CD4-positive, alpha-beta memory T cell (primary cell): Measurements from ENCODE around the gene GPR135. TPM values are rescaled to one million over a fixed set of nuclear protein-coding genes. Genes with fewer than 3 reads are reported as not detected.

ENCODE experiments used
- CTCF ChIA-PET: fragments of 350-600 bp; sonication (Branson Sonifier 250); formaldehyde crosslinking; loops from one replicate; lab custom pipeline; 2021; ENCODE audit warnings: inconsistent platforms; ENCODE audit not compliant: partially characterized antibody; lab: Charles Lee
- POLR2A ChIA-PET: fragments of 350-600 bp; sonication (Branson Sonifier 250); formaldehyde crosslinking; loops from one replicate; lab custom pipeline; 2021; ENCODE audit not compliant: partially characterized antibody; lab: Charles Lee
- DNase-seq, 5 donors: peaks; one replicate each; pipeline versions ENCODE4 v3.0.0 to v3.0.0-alpha.2; 2020 to 2022; ENCODE audit warnings: mixed read lengths in 1 of 5
- H3K27ac ChIP-seq: one replicate; pipeline ENCODE4 v1.7.0; 2013; ENCODE audit warnings: low read depth, low read length
- H3K27me3 ChIP-seq: 2 replicates; pipeline ENCODE4 v1.7.0; 2013; ENCODE audit warnings: mild to moderate bottlenecking, low read length, moderate library complexity; ENCODE audit not compliant: insufficient read depth
- H3K36me3 ChIP-seq: 2 replicates; pipeline ENCODE4 v1.7.0; 2013; ENCODE audit warnings: mild to moderate bottlenecking, low read length, moderate library complexity; ENCODE audit not compliant: insufficient read depth
- H3K4me1 ChIP-seq: 2 replicates; pipeline ENCODE4 v1.7.0; 2013; ENCODE audit warnings: mild to moderate bottlenecking, low read length, moderate library complexity; ENCODE audit not compliant: insufficient read depth
- H3K4me3 ChIP-seq, 2 donors: one replicate each; pipeline ENCODE4 v1.7.0; 2013; ENCODE audit warnings: low read length in 2 of 2, mild to moderate bottlenecking in 1 of 2
- H3K9me3 ChIP-seq, 2 donors: one replicate each; pipeline ENCODE4 v1.7.0; 2013; ENCODE audit warnings: low read length in 2 of 2, control low read depth in 1 of 2; ENCODE audit not compliant: control insufficient read depth in 1 of 2
- H3K27ac Mint-ChIP-seq, 7 donors: one replicate each; pipeline ENCODE4 v1.8.0; 2020 to 2021; ENCODE audit warnings: mixed read lengths in 7 of 7, mild to moderate bottlenecking in 6 of 7, inconsistent platforms in 3 of 7, moderate library complexity in 3 of 7
- H3K27me3 Mint-ChIP-seq, 2 donors: one replicate each; pipeline ENCODE4 v1.8.0; 2020 to 2021; ENCODE audit warnings: mixed read lengths in 2 of 2
- H3K36me3 Mint-ChIP-seq, 2 donors: one replicate each; pipeline ENCODE4 v1.8.0; 2020 to 2021; ENCODE audit warnings: mixed read lengths in 2 of 2, inconsistent platforms in 1 of 2, mild to moderate bottlenecking in 1 of 2
- H3K4me1 Mint-ChIP-seq, 4 donors: one replicate each; pipeline ENCODE4 v1.8.0; 2020 to 2021; ENCODE audit warnings: mixed read lengths in 4 of 4, mild to moderate bottlenecking in 1 of 4
- H3K4me3 Mint-ChIP-seq, 8 donors: one replicate each; pipeline ENCODE4 v1.8.0; 2020 to 2021; ENCODE audit warnings: mixed read lengths in 8 of 8, mild to moderate bottlenecking in 7 of 8, moderate library complexity in 6 of 8, inconsistent platforms in 3 of 8
- H3K9me3 Mint-ChIP-seq, 8 donors: one replicate each; pipeline ENCODE4 v1.8.0; 2020 to 2021; ENCODE audit warnings: mixed read lengths in 8 of 8, mild to moderate bottlenecking in 5 of 8, inconsistent platforms in 3 of 8, moderate library complexity in 1 of 8
- intact Hi-C: fragments of 100-400 bp; cut with micrococcal nuclease; formaldehyde crosslinking; loops from one replicate; pipeline ENCODE4 v1.15.1; 2023
- polyA plus RNA-seq, 2 donors: library from polyadenylated mRNA; unstranded; fragments of 300-500 nt; fragmentation: Illumina TruSeq; gene quantifications; one replicate each; pipeline ENCODE4 v1.2.3, GENCODE V29; 2021
- total RNA-seq, 2 experiments: library from RNA; stranded (reverse); gene quantifications; one replicate each; pipeline ENCODE4 v1.2.3, GENCODE V29; 2021

Gene GPR135
- total and polyA plus RNA-seq, 4 experiments from 2014 or later, result 0.24 to 2.3 (median 1.3) TPM

DNA sequence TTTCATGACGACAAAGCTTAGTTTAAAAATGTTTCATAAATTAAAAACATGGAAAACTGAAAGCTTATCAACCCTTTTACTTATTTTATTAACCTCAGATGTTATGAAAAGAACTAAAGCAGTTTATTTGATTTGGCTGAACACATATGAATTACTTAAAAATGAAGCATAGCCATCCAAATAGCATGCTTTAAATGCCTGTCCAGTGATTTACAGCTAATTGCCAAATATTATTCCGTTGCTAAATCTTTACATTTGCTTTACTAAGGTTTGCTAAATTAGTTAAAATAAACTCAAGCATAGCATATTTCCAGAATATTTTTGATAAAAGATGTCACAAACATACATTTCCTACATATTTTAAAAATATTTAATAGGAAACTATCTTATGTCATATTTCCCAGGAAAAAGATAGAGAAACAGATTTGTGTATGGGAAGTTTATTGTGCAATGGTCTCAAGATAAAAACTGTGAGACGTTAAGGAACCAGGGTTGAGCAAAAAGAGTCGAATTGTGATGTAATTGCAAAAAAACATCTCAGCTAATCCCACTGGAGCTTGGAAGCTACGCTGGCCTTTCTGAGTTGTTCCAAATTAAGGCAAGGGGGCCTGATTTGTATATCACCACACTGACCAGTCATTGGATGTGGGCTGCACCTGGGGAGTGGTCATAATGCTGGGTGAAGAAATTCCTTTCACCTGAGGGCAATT lies 25.8 kb downstream of the GPR135 start:
- ChIA-PET CTCF (interaction anchor here (1.2 to 3.0 kb wide), 3 partner anchors 310 to 314 kb away, joined by 5 to 11 read pairs (median 6); no protein-coding TSS in a partner anchor), POLR2A (no interaction called here)
- no peak overlapping the region for H3K27ac Mint-ChIP-seq
- DNase-seq, result no peak
- intact Hi-C loops, result no loop called here
- no peaks in the 10 kb centered on the region for H3K9me3 Mint-ChIP-seq
- Histone ChIP-seq H3K27ac (no peak overlapping the region), H3K4me3 (no peak overlapping the region), H3K4me1 (no peaks in the 10 kb centered on the region), H3K36me3 (no peaks in the 10 kb centered on the region), H3K9me3 (no peaks in the 10 kb centered on the region), H3K27me3 (no peaks in the 10 kb centered on the region)
- no peaks in the 10 kb centered on the region for H3K27me3 Mint-ChIP-seq
- H3K36me3 Mint-ChIP-seq, result no peaks in the 10 kb centered on the region
- no peak overlapping the region for H3K4me3 Mint-ChIP-seq
- peaks cover 0 to 2% (median 0%) of the 10 kb centered on the region in 4 donors for H3K4me1 Mint-ChIP-seq

DNA sequence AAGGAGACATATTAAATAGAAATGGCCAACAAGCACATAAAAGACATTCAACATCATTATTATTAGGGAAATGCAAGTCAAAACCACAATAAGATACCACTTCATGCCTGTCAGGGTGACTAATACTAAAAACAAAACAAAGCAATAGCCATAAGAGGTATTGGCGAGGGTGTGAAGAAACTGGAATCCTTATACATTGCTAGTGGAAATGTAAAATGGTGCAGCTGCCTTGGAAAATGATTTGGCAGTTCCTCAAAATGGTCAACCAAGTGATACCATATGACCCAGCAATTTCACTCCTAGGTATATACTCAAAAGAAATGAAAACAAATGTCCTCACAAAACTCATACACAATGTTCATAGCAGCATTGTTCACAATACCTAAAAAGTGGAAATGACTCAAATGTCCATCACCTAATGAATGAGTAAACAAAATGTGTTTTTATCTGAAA lies 27.0 kb downstream of the GPR135 start:
- H3K4me1 Mint-ChIP-seq, result no peaks in the 10 kb centered on the region
- Histone ChIP-seq H3K36me3 (no peaks in the 10 kb centered on the region), H3K4me1 (no peaks in the 10 kb centered on the region), H3K27me3 (no peaks in the 10 kb centered on the region), H3K27ac (no peak overlapping the region), H3K9me3 (no peaks in the 10 kb centered on the region), H3K4me3 (no peak overlapping the region)
- H3K36me3 Mint-ChIP-seq, result no peaks in the 10 kb centered on the region
- CTCF ChIA-PET, result interaction anchor here (1.2 kb wide), 1 partner anchor 311 kb away, joined by 5 read pairs; no protein-coding TSS in a partner anchor
- intact Hi-C loops, result no loop called here
- no peak for DNase-seq
- no peaks in the 10 kb centered on the region for H3K27me3 Mint-ChIP-seq
- no peaks in the 10 kb centered on the region for H3K9me3 Mint-ChIP-seq
- POLR2A ChIA-PET, result no interaction called here
- no peak overlapping the region for H3K4me3 Mint-ChIP-seq
- no peak overlapping the region for H3K27ac Mint-ChIP-seq

DNA sequence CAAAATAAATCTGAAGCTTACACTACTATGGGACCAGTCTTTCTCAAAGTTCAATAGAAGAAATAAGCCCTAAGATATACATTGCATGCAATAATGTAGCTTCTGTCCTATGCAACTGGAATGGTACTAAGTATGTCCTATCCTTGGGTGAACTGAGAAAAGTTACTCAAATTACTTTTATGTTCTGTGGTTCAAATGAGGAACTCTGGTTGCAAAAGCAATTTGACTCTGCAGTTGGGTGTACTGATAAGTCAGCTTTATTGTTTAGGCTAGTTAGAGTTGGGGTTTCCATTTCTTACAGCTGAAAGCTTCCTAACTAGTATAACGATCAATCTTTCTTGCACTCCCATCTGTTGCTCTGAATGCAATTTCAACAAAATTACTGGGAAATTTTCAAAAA lies 29.2 kb downstream of the GPR135 start:
- H3K4me1 ChIP-seq, result no peaks in the 10 kb centered on the region
- Mint-ChIP-seq H3K4me3 (no peak overlapping the region), H3K27me3 (no peaks in the 10 kb centered on the region), H3K4me1 (no peaks in the 10 kb centered on the region), H3K9me3 (no peaks in the 10 kb centered on the region), H3K36me3 (no peaks in the 10 kb centered on the region), H3K27ac (no peak overlapping the region)
- ChIA-PET CTCF (no interaction called here), POLR2A (no interaction called here)
- intact Hi-C loops, result no loop called here
- H3K4me3 ChIP-seq, result no peak overlapping the region
- H3K36me3 ChIP-seq, result no peaks in the 10 kb centered on the region
- no peak overlapping the region for H3K27ac ChIP-seq
- no peaks in the 10 kb centered on the region for H3K9me3 ChIP-seq
- no peak for DNase-seq
- H3K27me3 ChIP-seq, result no peaks in the 10 kb centered on the region

DNA sequence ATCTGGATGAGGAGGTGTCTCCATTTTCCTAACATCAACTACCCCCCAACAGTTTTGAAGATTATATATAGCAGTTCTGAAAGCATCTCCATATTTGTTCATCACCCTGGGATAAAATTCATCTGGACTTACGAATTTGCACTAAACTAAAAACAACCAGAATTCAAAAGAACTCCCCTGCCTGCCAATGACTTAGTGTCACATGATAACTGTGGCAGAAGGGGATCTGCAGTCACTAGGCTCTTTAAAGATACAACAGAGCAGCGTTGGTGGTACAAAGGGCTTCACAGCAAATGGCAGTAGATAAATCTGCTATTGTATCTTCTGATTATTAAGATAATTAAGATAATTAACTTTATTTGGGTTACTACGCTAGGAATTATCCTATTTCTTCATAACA lies 30.1 kb downstream of the GPR135 start:
- Mint-ChIP-seq H3K4me3 (no peak overlapping the region), H3K27ac (peak overlapping the region in 1 of 7 donors; percentile 49), H3K4me1 (no peaks in the 10 kb centered on the region), H3K36me3 (no peaks in the 10 kb centered on the region), H3K27me3 (no peaks in the 10 kb centered on the region), H3K9me3 (no peaks in the 10 kb centered on the region)
- ChIA-PET CTCF (no interaction called here), POLR2A (no interaction called here)
- Histone ChIP-seq H3K9me3 (no peaks in the 10 kb centered on the region), H3K36me3 (no peaks in the 10 kb centered on the region), H3K27ac (no peak overlapping the region), H3K4me1 (no peaks in the 10 kb centered on the region), H3K4me3 (no peak overlapping the region), H3K27me3 (no peaks in the 10 kb centered on the region)
- no peak for DNase-seq
- intact Hi-C loops, result no loop called here

DNA sequence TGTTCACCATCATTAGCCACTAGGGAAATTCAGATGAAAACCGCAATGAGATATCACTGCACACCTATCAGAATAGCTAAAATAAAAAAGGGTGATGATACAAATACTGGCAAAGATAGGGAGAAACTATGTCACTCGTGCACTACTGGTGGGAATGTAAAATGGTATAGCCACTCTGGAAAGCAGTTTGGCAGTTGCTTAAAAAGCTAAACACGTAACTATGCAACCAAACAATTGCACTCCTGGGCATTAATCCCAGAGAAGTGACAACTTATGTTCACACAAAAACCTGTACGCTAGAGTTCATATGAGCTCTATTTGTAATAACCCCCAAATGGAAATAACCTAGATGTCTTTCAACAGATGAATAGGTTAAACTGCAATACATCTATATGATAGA lies 35.4 kb downstream of the GPR135 start:
- no peaks in the 10 kb centered on the region for H3K9me3 Mint-ChIP-seq
- Histone ChIP-seq H3K4me3 (no peak overlapping the region), H3K27ac (no peak overlapping the region), H3K36me3 (no peaks in the 10 kb centered on the region), H3K4me1 (no peaks in the 10 kb centered on the region), H3K27me3 (no peaks in the 10 kb centered on the region), H3K9me3 (no peaks in the 10 kb centered on the region)
- no peaks in the 10 kb centered on the region for H3K36me3 Mint-ChIP-seq
- peaks cover 3 to 8% of the 10 kb centered on the region in 2 donors for H3K27me3 Mint-ChIP-seq
- no peak for DNase-seq
- intact Hi-C loops, result no loop called here
- CTCF ChIA-PET, result interaction anchor here (1.1 to 1.7 kb wide), 2 partner anchors 14 to 305 kb away, joined by 3 to 4 read pairs; no protein-coding TSS in a partner anchor
- H3K4me3 Mint-ChIP-seq, result no peak overlapping the region
- no peak overlapping the region for H3K27ac Mint-ChIP-seq
- POLR2A ChIA-PET, result no interaction called here
- no peaks in the 10 kb centered on the region for H3K4me1 Mint-ChIP-seq

DNA sequence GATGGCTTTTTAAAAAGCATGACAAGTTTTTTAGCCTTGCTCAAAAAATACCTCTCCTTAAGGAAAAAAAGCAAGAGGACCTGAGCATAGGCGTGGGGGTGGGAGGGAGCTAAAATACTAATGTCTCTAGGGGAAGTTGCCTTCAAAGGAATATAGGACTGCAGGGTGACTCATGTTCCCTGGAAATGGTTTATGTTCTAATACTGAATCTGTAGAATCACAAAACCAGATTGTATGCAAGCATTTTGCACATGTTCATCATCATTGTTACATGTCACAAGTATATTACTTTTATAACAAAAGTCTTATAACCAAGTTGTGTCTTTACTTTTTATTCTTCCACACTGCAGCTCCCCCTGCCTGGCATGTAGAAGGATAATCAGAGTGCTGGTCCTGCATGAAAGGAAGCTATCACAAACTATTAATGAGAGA lies 36.6 kb downstream of the GPR135 start:
- Mint-ChIP-seq H3K27me3 (peaks cover 3 to 9% of the 10 kb centered on the region in 2 donors), H3K4me1 (no peaks in the 10 kb centered on the region), H3K4me3 (no peak overlapping the region), H3K36me3 (no peaks in the 10 kb centered on the region), H3K9me3 (no peaks in the 10 kb centered on the region), H3K27ac (no peak overlapping the region)
- Histone ChIP-seq H3K27ac (no peak overlapping the region), H3K4me1 (no peaks in the 10 kb centered on the region), H3K9me3 (no peaks in the 10 kb centered on the region), H3K36me3 (no peaks in the 10 kb centered on the region), H3K27me3 (no peaks in the 10 kb centered on the region), H3K4me3 (no peak overlapping the region)
- ChIA-PET CTCF (interaction anchor here (0.8 to 1.7 kb wide), 2 partner anchors 15 to 299 kb away, joined by 3 read pairs; no protein-coding TSS in a partner anchor), POLR2A (no interaction called here)
- intact Hi-C loops, result no loop called here
- no peak for DNase-seq

DNA sequence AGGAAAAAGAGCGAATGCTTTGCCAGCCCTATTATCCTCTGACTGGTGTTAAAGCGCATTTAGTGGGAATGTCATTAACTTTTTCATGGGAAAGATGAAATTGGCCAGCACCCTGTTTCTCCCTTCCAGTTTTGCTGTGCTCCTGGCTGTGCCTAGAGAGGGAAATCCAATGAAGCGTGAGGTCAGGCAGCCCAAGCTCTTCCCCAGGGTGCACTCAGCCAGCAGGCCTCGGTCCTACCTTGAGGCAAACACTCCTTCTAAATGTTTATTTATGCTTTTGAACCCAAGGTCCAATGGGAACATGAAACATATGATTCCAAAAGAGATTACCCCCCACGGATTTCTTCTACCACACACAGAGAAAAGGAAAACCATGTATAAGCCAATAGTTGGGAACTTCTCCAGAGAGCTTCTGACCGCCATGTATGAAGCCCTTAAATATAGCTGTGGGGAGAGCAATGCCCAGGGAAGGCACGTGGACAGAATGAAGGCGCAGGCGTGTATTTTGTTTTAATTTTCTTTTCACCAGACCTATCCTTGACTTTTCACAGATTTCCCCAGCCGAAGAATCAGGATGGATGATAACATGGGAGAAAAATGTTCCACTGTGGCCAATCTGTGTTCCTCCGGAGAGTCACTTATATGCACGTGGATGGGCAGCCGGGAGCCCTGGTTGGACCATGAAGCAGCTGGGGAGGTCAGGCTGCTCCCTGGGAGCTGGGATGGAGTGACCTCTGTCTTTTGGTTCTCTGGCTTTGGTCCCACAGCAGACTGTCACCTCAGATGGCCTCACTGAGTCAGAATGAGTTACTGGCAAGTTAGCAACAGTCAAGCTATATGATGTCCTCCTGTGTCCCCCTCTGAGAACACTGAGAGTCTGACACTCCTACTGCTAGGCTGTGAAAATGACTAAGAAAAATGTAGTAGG lies 37.3 kb downstream of the GPR135 start:
- Mint-ChIP-seq H3K36me3 (no peaks in the 10 kb centered on the region), H3K27ac (no peak overlapping the region), H3K27me3 (peaks cover 3 to 9% of the 10 kb centered on the region in 2 donors), H3K4me3 (no peak overlapping the region), H3K9me3 (no peaks in the 10 kb centered on the region), H3K4me1 (no peaks in the 10 kb centered on the region)
- Histone ChIP-seq H3K27me3 (no peaks in the 10 kb centered on the region), H3K4me3 (no peak overlapping the region), H3K27ac (no peak overlapping the region), H3K9me3 (no peaks in the 10 kb centered on the region), H3K36me3 (no peaks in the 10 kb centered on the region), H3K4me1 (no peaks in the 10 kb centered on the region)
- intact Hi-C loops, result no loop called here
- POLR2A ChIA-PET, result no interaction called here
- CTCF ChIA-PET, result interaction anchor here (0.8 kb wide), 1 partner anchor 299 kb away, joined by 3 read pairs; no protein-coding TSS in a partner anchor
- no peak for DNase-seq
